ENCODE results near the gene SLC16A10. TPM values are rescaled to one million over a fixed set of nuclear protein-coding genes. Genes with fewer than 3 reads are reported as not detected.

SLC16A10 gene
- total and polyA plus RNA-seq, 2 of the 8 experiments (the other 6 are each of a cell fraction or from before 2014, with no cell fraction given) = 18.6 to 23.2 TPM

DNA sequence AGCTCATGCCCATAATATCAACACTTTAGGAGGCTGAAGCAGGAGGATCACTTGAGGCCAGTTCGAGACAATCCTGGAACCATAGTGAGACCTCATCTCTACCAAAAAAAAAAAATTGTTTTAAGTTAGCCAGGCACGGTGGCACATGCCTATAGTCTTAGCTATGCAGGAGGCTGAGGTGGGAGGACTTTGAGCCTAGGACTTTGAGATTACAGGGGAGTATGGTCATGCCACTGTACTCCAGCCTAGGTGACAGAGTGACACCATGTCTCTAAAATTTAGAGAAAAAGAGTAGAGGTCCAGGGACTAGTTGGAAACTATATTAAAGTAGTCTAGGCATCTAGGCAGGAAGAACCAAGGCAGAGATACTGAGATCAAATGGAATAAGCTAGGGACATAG is 121.6 kb downstream of the SLC16A10 start (continued):
- TF ChIP-seq KDM4A (IDR thresholded peaks at IDR 0.05; ENCODE audit: low read depth, low read length, severe bottlenecking) = no peak
- no peak for TF ChIP-seq YY1 (IDR thresholded peaks at IDR 0.05; ENCODE audit: low read depth, low read length)
- TF ChIP-seq SRF (IDR thresholded peaks at IDR 0.05; ENCODE audit: low read depth, low read length) = no peak
- no peak for TF ChIP-seq RBBP5 (IDR thresholded peaks at IDR 0.05; ENCODE audit: borderline replicate concordance, low read depth, low read length)
- TF ChIP-seq KDM1A (IDR thresholded peaks at IDR 0.05; ENCODE audit: borderline replicate concordance, low read length) = no peak
- no peak for TF ChIP-seq BACH1 (IDR thresholded peaks at IDR 0.05; ENCODE audit: low read length)
